ENCODE data around the gene TRIM7.
"Not testable (repeated sequence)": the region's sequence is repeated elsewhere in the genome, so short reads cannot be mapped to it uniquely, and the experiment has no call there.

DNA sequence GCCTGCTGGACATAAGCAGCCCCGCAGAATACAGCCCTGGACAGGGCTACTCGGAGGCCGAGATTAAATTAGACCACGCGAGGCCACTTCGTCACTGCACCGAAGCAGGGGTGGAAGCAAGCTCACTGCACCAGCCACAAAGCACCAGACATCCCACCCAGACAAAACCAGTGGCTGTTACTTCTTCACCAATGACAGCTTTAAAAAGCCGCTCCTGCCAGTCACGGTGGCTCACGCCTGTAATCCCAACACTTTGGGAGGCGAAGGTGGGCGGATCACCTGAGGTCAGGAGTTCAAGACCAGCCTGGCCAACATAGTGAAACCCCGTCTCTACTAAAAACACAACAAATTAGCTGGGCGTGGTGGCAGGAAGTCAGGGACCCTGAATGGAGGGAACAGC, 27.4 kb downstream of the TRIM7 start:
- TF ChIP-seq EZH2 (IDR thresholded peaks at IDR 0.05; ENCODE audit: low read depth, unreplicated experiment); CREB1 (CRISPR knock-in tag; IDR thresholded peaks at IDR 0.05; ENCODE audit: low read depth); EZH2phosphoT487 (IDR thresholded peaks at IDR 0.05; ENCODE audit: unreplicated experiment); POLR2AphosphoS5 (IDR thresholded peaks at IDR 0.05; ENCODE audit: low read depth); ZNF114 (CRISPR knock-in tag; IDR thresholded peaks at IDR 0.05); ZNF331 (CRISPR knock-in tag; IDR thresholded peaks at IDR 0.05; ENCODE audit: low read depth); NANOG (IDR thresholded peaks at IDR 0.05; ENCODE audit: borderline replicate concordance); JUNB (IDR thresholded peaks at IDR 0.05; ENCODE audit: unreplicated experiment); ETS1 (IDR thresholded peaks at IDR 0.05): not testable (repeated sequence)
- TF ChIP-seq, protein P1, sequence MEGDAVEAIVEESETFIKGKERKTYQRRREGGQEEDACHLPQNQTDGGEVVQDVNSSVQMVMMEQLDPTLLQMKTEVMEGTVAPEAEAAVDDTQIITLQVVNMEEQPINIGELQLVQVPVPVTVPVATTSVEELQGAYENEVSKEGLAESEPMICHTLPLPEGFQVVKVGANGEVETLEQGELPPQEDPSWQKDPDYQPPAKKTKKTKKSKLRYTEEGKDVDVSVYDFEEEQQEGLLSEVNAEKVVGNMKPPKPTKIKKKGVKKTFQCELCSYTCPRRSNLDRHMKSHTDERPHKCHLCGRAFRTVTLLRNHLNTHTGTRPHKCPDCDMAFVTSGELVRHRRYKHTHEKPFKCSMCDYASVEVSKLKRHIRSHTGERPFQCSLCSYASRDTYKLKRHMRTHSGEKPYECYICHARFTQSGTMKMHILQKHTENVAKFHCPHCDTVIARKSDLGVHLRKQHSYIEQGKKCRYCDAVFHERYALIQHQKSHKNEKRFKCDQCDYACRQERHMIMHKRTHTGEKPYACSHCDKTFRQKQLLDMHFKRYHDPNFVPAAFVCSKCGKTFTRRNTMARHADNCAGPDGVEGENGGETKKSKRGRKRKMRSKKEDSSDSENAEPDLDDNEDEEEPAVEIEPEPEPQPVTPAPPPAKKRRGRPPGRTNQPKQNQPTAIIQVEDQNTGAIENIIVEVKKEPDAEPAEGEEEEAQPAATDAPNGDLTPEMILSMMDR (conservative IDR thresholded peaks at IDR 0.05; ENCODE audit: low read depth in 2 of 2): not testable (repeated sequence)
- TF ChIP-seq, protein P2, sequence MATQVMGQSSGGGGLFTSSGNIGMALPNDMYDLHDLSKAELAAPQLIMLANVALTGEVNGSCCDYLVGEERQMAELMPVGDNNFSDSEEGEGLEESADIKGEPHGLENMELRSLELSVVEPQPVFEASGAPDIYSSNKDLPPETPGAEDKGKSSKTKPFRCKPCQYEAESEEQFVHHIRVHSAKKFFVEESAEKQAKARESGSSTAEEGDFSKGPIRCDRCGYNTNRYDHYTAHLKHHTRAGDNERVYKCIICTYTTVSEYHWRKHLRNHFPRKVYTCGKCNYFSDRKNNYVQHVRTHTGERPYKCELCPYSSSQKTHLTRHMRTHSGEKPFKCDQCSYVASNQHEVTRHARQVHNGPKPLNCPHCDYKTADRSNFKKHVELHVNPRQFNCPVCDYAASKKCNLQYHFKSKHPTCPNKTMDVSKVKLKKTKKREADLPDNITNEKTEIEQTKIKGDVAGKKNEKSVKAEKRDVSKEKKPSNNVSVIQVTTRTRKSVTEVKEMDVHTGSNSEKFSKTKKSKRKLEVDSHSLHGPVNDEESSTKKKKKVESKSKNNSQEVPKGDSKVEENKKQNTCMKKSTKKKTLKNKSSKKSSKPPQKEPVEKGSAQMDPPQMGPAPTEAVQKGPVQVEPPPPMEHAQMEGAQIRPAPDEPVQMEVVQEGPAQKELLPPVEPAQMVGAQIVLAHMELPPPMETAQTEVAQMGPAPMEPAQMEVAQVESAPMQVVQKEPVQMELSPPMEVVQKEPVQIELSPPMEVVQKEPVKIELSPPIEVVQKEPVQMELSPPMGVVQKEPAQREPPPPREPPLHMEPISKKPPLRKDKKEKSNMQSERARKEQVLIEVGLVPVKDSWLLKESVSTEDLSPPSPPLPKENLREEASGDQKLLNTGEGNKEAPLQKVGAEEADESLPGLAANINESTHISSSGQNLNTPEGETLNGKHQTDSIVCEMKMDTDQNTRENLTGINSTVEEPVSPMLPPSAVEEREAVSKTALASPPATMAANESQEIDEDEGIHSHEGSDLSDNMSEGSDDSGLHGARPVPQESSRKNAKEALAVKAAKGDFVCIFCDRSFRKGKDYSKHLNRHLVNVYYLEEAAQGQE (IDR thresholded peaks at IDR 0.05; ENCODE audit: unreplicated experiment): not testable (repeated sequence)
